ENCODE results near the gene DNAJC16. TPM values are rescaled to one million over a fixed set of nuclear protein-coding genes. Genes with fewer than 3 reads are reported as not detected.

Gene DNAJC16
- total and polyA plus RNA-seq, 2 of the 13 experiments (the other 11 are each of a cell fraction or from before 2014, with no cell fraction given): 11.4 to 15.4 TPM

DNA sequence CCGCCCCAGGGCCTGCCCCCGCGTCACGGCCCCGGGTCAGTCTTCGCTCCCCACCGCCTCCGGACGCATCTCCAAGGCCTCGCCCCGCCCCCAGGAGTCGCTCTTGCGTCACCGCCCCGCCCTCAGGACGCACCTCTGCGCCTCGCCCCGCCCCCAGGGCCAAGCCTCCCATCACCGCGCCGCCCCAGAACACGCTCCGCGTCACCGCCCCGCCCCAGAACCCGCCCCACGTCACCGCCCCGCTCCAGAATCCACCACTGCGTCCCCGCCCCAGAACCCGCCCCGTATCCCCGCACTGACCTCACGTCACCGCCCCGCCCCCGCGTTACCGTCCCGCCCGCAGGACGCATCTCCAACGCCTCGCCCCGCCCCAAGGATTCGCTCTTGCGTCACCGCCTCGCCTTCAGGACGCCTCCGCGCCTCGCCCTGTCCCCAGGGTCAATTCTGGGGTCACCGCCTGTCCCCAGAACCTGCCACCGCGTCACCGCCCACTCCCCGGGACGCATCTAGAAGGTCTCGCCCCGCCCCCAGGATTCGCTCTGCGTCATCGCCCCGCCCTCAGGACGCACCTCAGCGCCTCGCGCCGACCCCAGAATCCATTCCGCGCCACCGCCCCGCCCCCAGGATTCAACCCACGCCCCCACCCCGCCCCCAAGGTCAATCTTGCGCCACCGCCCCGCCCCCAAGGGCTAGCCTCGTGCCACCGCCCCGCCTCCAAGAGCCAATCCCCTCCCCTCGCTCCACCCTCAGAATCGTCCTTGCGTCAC, 2.2 kb upstream of the DNAJC16 start (continued):
- TF ChIP-seq, protein P1, sequence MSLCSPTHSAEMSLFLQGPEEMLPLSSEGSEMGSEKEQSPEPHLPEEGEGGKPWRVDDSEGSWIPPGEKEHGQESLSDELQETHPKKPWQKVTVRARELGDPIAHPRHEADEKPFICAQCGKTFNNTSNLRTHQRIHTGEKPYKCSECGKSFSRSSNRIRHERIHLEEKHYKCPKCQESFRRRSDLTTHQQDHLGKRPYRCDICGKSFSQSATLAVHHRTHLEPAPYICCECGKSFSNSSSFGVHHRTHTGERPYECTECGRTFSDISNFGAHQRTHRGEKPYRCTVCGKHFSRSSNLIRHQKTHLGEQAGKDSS (CRISPR knock-in tag; IDR thresholded peaks at IDR 0.05; ENCODE audit: borderline replicate concordance, low read depth): no peak
- TF ChIP-seq, protein P2, sequence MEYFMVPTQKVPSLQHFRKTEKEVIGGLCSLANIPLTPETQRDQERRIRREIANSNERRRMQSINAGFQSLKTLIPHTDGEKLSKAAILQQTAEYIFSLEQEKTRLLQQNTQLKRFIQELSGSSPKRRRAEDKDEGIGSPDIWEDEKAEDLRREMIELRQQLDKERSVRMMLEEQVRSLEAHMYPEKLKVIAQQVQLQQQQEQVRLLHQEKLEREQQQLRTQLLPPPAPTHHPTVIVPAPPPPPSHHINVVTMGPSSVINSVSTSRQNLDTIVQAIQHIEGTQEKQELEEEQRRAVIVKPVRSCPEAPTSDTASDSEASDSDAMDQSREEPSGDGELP (IDR thresholded peaks at IDR 0.05; ENCODE audit: borderline replicate concordance, low read depth): no peak
- TF ChIP-seq, protein P3, sequence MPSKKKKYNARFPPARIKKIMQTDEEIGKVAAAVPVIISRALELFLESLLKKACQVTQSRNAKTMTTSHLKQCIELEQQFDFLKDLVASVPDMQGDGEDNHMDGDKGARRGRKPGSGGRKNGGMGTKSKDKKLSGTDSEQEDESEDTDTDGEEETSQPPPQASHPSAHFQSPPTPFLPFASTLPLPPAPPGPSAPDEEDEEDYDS (CRISPR knock-in tag; IDR thresholded peaks at IDR 0.05): no peak
- TF ChIP-seq ZNF616 (CRISPR knock-in tag; IDR thresholded peaks at IDR 0.05; ENCODE audit: low read depth): no peak
- TF ChIP-seq, protein P4, sequence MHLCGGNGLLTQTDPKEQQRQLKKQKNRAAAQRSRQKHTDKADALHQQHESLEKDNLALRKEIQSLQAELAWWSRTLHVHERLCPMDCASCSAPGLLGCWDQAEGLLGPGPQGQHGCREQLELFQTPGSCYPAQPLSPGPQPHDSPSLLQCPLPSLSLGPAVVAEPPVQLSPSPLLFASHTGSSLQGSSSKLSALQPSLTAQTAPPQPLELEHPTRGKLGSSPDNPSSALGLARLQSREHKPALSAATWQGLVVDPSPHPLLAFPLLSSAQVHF (CRISPR knock-in tag; IDR thresholded peaks at IDR 0.05): no peak
- TF ChIP-seq, protein P5, sequence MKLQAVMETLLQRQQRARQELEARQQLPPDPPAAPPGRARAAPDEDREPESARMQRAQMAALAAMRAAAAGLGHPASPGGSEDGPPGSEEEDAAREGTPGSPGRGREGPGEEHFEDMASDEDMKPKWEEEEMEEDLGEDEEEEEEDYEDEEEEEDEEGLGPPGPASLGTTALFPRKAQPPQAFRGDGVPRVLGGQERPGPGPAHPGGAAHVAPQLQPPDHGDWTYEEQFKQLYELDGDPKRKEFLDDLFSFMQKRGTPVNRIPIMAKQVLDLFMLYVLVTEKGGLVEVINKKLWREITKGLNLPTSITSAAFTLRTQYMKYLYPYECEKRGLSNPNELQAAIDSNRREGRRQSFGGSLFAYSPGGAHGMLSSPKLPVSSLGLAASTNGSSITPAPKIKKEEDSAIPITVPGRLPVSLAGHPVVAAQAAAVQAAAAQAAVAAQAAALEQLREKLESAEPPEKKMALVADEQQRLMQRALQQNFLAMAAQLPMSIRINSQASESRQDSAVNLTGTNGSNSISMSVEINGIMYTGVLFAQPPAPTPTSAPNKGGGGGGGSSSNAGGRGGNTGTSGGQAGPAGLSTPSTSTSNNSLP (IDR thresholded peaks at IDR 0.05; ENCODE audit: low read depth, low read length): no peak
- TF ChIP-seq, protein P6, sequence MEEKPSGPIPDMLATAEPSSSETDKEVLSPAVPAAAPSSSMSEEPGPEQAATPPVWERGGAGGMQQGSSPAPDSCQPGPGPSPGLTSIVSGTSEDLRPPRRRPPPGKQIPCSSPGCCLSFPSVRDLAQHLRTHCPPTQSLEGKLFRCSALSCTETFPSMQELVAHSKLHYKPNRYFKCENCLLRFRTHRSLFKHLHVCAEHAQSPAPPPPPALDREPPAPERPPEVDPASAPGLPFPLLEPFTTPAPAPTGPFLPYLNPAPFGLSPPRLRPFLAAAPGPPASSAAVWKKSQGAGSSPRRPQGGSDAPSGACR (CRISPR knock-in tag; IDR thresholded peaks at IDR 0.05): no peak
- no peak for TF ChIP-seq HMG20B (CRISPR knock-in tag; conservative IDR thresholded peaks at IDR 0.05)
- no peak for TF ChIP-seq ZSCAN31 (CRISPR knock-in tag; IDR thresholded peaks at IDR 0.05; ENCODE audit: low read depth)
- TF ChIP-seq SOX6 (IDR thresholded peaks at IDR 0.05): no peak
- TF ChIP-seq SOX6 (CRISPR knock-in tag; IDR thresholded peaks at IDR 0.05): peak; percentile 27; the same call in 1 of the 2 replicates
- no peak for TF ChIP-seq SMAD3 (CRISPR knock-in tag; IDR thresholded peaks at IDR 0.05)
- TF ChIP-seq ZNF83 (CRISPR knock-in tag; IDR thresholded peaks at IDR 0.05; ENCODE audit: borderline replicate concordance): no peak
- TF ChIP-seq ZNF20 (CRISPR knock-in tag; IDR thresholded peaks at IDR 0.05): no peak
- TF ChIP-seq, protein P7, sequence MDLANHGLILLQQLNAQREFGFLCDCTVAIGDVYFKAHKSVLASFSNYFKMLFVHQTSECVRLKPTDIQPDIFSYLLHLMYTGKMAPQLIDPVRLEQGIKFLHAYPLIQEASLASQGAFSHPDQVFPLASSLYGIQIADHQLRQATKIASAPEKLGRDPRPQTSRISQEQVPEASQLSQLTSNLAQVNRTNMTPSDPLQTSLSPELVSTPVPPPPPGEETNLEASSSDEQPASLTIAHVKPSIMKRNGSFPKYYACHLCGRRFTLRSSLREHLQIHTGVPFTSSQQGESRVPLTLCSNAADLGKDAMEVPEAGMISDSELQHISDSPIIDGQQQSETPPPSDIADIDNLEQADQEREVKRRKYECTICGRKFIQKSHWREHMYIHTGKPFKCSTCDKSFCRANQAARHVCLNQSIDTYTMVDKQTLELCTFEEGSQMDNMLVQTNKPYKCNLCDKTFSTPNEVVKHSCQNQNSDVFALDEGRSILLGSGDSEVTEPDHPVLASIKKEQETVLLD (CRISPR knock-in tag; IDR thresholded peaks at IDR 0.05; ENCODE audit: low read depth): peak; percentile 40; the same call in 1 of the 2 replicates
- TF ChIP-seq, protein P8, sequence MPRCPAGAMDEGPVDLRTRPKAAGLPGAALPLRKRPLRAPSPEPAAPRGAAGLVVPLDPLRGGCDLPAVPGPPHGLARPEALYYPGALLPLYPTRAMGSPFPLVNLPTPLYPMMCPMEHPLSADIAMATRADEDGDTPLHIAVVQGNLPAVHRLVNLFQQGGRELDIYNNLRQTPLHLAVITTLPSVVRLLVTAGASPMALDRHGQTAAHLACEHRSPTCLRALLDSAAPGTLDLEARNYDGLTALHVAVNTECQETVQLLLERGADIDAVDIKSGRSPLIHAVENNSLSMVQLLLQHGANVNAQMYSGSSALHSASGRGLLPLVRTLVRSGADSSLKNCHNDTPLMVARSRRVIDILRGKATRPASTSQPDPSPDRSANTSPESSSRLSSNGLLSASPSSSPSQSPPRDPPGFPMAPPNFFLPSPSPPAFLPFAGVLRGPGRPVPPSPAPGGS (CRISPR knock-in tag; IDR thresholded peaks at IDR 0.05): no peak
- no peak for TF ChIP-seq ZNF460 (CRISPR knock-in tag; IDR thresholded peaks at IDR 0.05; ENCODE audit: borderline replicate concordance)
- TF ChIP-seq HES4 (CRISPR knock-in tag; IDR thresholded peaks at IDR 0.05; ENCODE audit: borderline replicate concordance): no peak
- no peak for TF ChIP-seq ZC3H4 (CRISPR knock-in tag; IDR thresholded peaks at IDR 0.05; ENCODE audit: borderline replicate concordance)

All from HepG2 (cell line).